HEK293 (cell line): ENCODE measurements around the gene HMG20A.

Experiments used
- CTCF ChIA-PET: fragments of 350-600 bp; formaldehyde crosslinking; extraction: SDS; loops from one replicate; lab custom pipeline; 2021; ENCODE audit warnings: antibody characterized with exemption; lab: Yijun Ruan, JAX
- POLR2A ChIA-PET: fragments of 300-600 bp; formaldehyde crosslinking; extraction: SDS; loops from one replicate; lab custom pipeline; 2020; ENCODE audit warnings: antibody characterized with exemption, inconsistent platforms; lab: Yijun Ruan, JAX
- H3K27ac ChIP-seq: fragments of 200-500 bp; sonication (Bioruptor generic); 2 replicates; pipeline ENCODE4 v1.5.1; 2014; ENCODE audit warnings: low read depth, low read length, control low read depth, inconsistent platforms; ENCODE audit errors: extremely low read depth
- H3K36me3 ChIP-seq, 2 experiments: fragments of 200-500 bp in 1 of 2; sonication (Bioruptor generic) in 1 of 2; 1 replicate in 1 of 2; 2 replicates in 1 of 2; pipeline ENCODE4 v1.5.1; 2014 to 2017; ENCODE audit warnings: inconsistent platforms in 2 of 2, low read length in 2 of 2; ENCODE audit not compliant: control insufficient read depth in 2 of 2, insufficient read depth in 1 of 2
- H3K4me1 ChIP-seq: fragments of 200-500 bp; sonication (Bioruptor generic); 2 replicates; pipeline ENCODE4 v1.5.1; 2014; ENCODE audit warnings: mild to moderate bottlenecking, low read length, inconsistent platforms; ENCODE audit not compliant: control insufficient read depth, insufficient read depth
- H3K4me3 ChIP-seq: 2 replicates; pipeline ENCODE4 v1.5.1; 2011; ENCODE audit warnings: low read depth, mild to moderate bottlenecking, control low read depth, low read length, moderate library complexity
- H3K9me3 ChIP-seq: fragments of 200-500 bp; sonication (Bioruptor generic); 2 replicates; pipeline ENCODE4 v1.5.1; 2014; ENCODE audit warnings: low read depth, low read length, inconsistent platforms; ENCODE audit not compliant: control insufficient read depth, insufficient read depth
- BCL11A ChIP-seq: fragments of 450-650 bp; formaldehyde crosslinking; IDR thresholded peaks from 2 replicates; pipeline ENCODE4 v1.5.1; 2016; ENCODE audit warnings: low read depth, missing biosample characterization, missing genetic modification characterization
- CTCF ChIP-seq: fragments of 450-650 bp; formaldehyde crosslinking; IDR thresholded peaks from 2 replicates; pipeline ENCODE4 v1.5.1; 2016; ENCODE audit warnings: missing biosample characterization, missing genetic modification characterization
- HOXC10 ChIP-seq: sonication (generic); formaldehyde crosslinking; IDR thresholded peaks from 2 replicates; pipeline ENCODE4 v1.8.1; 2023; ENCODE audit warnings: mild to moderate bottlenecking, missing genetic modification reagents
- KLF1 ChIP-seq: fragments of 450-650 bp; formaldehyde crosslinking; IDR thresholded peaks from 2 replicates; pipeline ENCODE4 v1.5.1; 2016; ENCODE audit warnings: missing biosample characterization, missing genetic modification characterization
- MZF1 ChIP-seq: fragments of 450-650 bp; formaldehyde crosslinking; IDR thresholded peaks from 2 replicates; pipeline ENCODE4 v1.5.1; 2017; ENCODE audit warnings: missing biosample characterization, missing genetic modification characterization, borderline replicate concordance
- OVOL3 ChIP-seq: fragments of 450-650 bp; formaldehyde crosslinking; IDR thresholded peaks from 2 replicates; pipeline ENCODE4 v1.5.1; 2016; ENCODE audit warnings: missing biosample characterization, missing genetic modification characterization
- PRDM1 ChIP-seq: fragments of 450-650 bp; formaldehyde crosslinking; IDR thresholded peaks from 2 replicates; pipeline ENCODE4; 2016; ENCODE audit warnings: missing biosample characterization, missing genetic modification characterization
- PRDM10 ChIP-seq: fragments of 450-650 bp; formaldehyde crosslinking; IDR thresholded peaks from 2 replicates; pipeline ENCODE4 v1.5.1; 2016; ENCODE audit warnings: missing biosample characterization, missing genetic modification characterization
- REPIN1 ChIP-seq: fragments of 450-650 bp; formaldehyde crosslinking; IDR thresholded peaks from 2 replicates; pipeline ENCODE4 v1.5.1; 2017; ENCODE audit warnings: missing biosample characterization, missing genetic modification characterization, low read depth
- SCRT1 ChIP-seq: fragments of 450-650 bp; formaldehyde crosslinking; IDR thresholded peaks from 2 replicates; pipeline ENCODE4 v1.5.1; 2016; ENCODE audit warnings: missing biosample characterization, missing genetic modification characterization, borderline replicate concordance
- ZNF133 ChIP-seq: fragments of 450-650 bp; formaldehyde crosslinking; IDR thresholded peaks from 2 replicates; pipeline ENCODE4 v1.5.1; 2016; ENCODE audit warnings: missing biosample characterization, missing genetic modification characterization
- ZNF148 ChIP-seq: fragments of 450-650 bp; formaldehyde crosslinking; IDR thresholded peaks from 2 replicates; pipeline ENCODE4 v1.5.0; 2017; ENCODE audit warnings: missing biosample characterization, missing genetic modification characterization, borderline replicate concordance
- ZNF169 ChIP-seq: fragments of 450-650 bp; formaldehyde crosslinking; IDR thresholded peaks from 2 replicates; pipeline ENCODE4 v1.5.1; 2016; ENCODE audit warnings: missing biosample characterization, missing genetic modification characterization
- ZNF184 ChIP-seq: fragments of 450-650 bp; IDR thresholded peaks from 2 replicates; pipeline ENCODE4 v1.5.1; 2018; ENCODE audit warnings: missing biosample characterization, mild to moderate bottlenecking, missing genetic modification characterization
- ZNF214 ChIP-seq: fragments of 450-650 bp; formaldehyde crosslinking; IDR thresholded peaks from 2 replicates; pipeline ENCODE4 v1.5.1; 2017; ENCODE audit warnings: missing biosample characterization, mild to moderate bottlenecking, missing genetic modification characterization, borderline replicate concordance
- ZNF24 ChIP-seq: fragments of 450-650 bp; formaldehyde crosslinking; IDR thresholded peaks from 2 replicates; pipeline ENCODE4 v1.5.1; 2016; ENCODE audit warnings: missing biosample characterization, missing genetic modification characterization
- ZNF350 ChIP-seq: fragments of 450-650 bp; formaldehyde crosslinking; IDR thresholded peaks from 2 replicates; pipeline ENCODE4 v1.5.0; 2017; ENCODE audit warnings: missing biosample characterization, mild to moderate bottlenecking, missing genetic modification characterization
- ZNF37A ChIP-seq: fragments of 450-650 bp; IDR thresholded peaks from 2 replicates; pipeline ENCODE4 v1.5.1; 2018; ENCODE audit warnings: missing biosample characterization, missing genetic modification characterization
- ZNF473 ChIP-seq: fragments of 450-650 bp; formaldehyde crosslinking; IDR thresholded peaks from 2 replicates; pipeline ENCODE4 v1.5.1; 2017; ENCODE audit warnings: missing biosample characterization, missing genetic modification characterization
- ZNF530 ChIP-seq: fragments of 450-650 bp; formaldehyde crosslinking; IDR thresholded peaks from 2 replicates; pipeline ENCODE4 v1.5.1; 2016; ENCODE audit warnings: low read depth, missing biosample characterization, missing genetic modification characterization
- ZNF596 ChIP-seq: fragments of 450-650 bp; IDR thresholded peaks from 2 replicates; pipeline ENCODE4 v1.5.0; 2018; ENCODE audit warnings: missing biosample characterization, mild to moderate bottlenecking, missing genetic modification characterization, moderate library complexity
- ZNF621 ChIP-seq: fragments of 450-650 bp; formaldehyde crosslinking; IDR thresholded peaks from 2 replicates; pipeline ENCODE4 v1.5.1; 2017; ENCODE audit warnings: missing biosample characterization, missing genetic modification characterization
- ZNF639 ChIP-seq: fragments of 450-650 bp; formaldehyde crosslinking; IDR thresholded peaks from 2 replicates; pipeline ENCODE4 v1.5.1; 2016; ENCODE audit warnings: missing biosample characterization, missing genetic modification characterization
- ZNF785 ChIP-seq: fragments of 450-650 bp; formaldehyde crosslinking; IDR thresholded peaks from 2 replicates; pipeline ENCODE4 v1.5.1; 2016; ENCODE audit warnings: missing biosample characterization, missing genetic modification characterization
- ZSCAN30 ChIP-seq: fragments of 450-650 bp; IDR thresholded peaks from 2 replicates; pipeline ENCODE4 v1.5.1; 2018; ENCODE audit warnings: missing biosample characterization, mild to moderate bottlenecking, missing genetic modification characterization, moderate library complexity

HMG20A gene

GRCh38 chr15:77425104-77425503 lies 4.4 kb downstream of the HMG20A start:
- H3K4me1 ChIP-seq, result peaks cover 12% of the 10 kb centered on the region; the same call in 1 of the 2 replicates
- no peak overlapping the region for H3K4me3 ChIP-seq
- no peak overlapping the region for H3K27ac ChIP-seq
- POLR2A ChIA-PET, result no interaction called here
- CTCF ChIA-PET, result no interaction called here
- no peaks in the 10 kb centered on the region for H3K9me3 ChIP-seq
- no peaks in the 10 kb centered on the region; a peak in 1 of 3 replicates for H3K36me3 ChIP-seq
- TF ChIP-seq ZNF37A (no peak), ZNF148 (tag by site-specific recombination) (no peak), ZNF785 (tag by site-specific recombination) (no peak), ZNF530 (tag by site-specific recombination) (no peak), ZNF639 (tag by site-specific recombination) (no peak), ZNF350 (no peak), PRDM10 (tag by site-specific recombination) (no peak), ZNF473 (tag by site-specific recombination) (no peak), ZNF24 (tag by site-specific recombination) (no peak), OVOL3 (tag by site-specific recombination) (no peak), REPIN1 (tag by site-specific recombination) (no peak)

- peaks cover 12% of the 10 kb centered on the region; the same call in 1 of the 2 replicates for H3K4me1 ChIP-seq
- POLR2A ChIA-PET, result interaction anchor here (0.6 kb wide), 1 partner anchor 982 kb away, joined by 9 read pairs; no protein-coding TSS in a partner anchor
- H3K4me3 ChIP-seq, result no peak overlapping the region
- no peaks in the 10 kb centered on the region for H3K9me3 ChIP-seq
- H3K27ac ChIP-seq, result no peak overlapping the region
- H3K36me3 ChIP-seq, result no peaks in the 10 kb centered on the region; a peak in 1 of 3 replicates
- CTCF ChIA-PET, result interaction anchor here (0.6 to 1.6 kb wide), 5 partner anchors 117 to 391 kb away, joined by 3 to 5 read pairs (median 3); no protein-coding TSS in a partner anchor
- TF ChIP-seq SCRT1 (tag by site-specific recombination), result no peak
- no peak for TF ChIP-seq ZNF596
- no peak for TF ChIP-seq KLF1 (tag by site-specific recombination)
- TF ChIP-seq BCL11A (tag by site-specific recombination), result no peak
- no peak for TF ChIP-seq HOXC10 (CRISPR knock-in tag)
- TF ChIP-seq ZNF621 (tag by site-specific recombination), result no peak
- no peak for TF ChIP-seq ZNF169
- TF ChIP-seq PRDM1 (tag by site-specific recombination), result no peak
- no peak for TF ChIP-seq ZNF214 (tag by site-specific recombination)
- no peak for TF ChIP-seq ZSCAN30 (tag by site-specific recombination)
- TF ChIP-seq MZF1 (tag by site-specific recombination), result no peak
- TF ChIP-seq CTCF, result no peak
- TF ChIP-seq ZNF133, result no peak
- no peak for TF ChIP-seq ZNF184 (tag by site-specific recombination)
Observed at GRCh38 chr15:77426377-77426776, 5.7 kb downstream of the HMG20A start.
